Fibroblast of lung (primary cell): ENCODE measurements around the gene C11orf58.

Experiments
- EZH2 ChIP-seq: IDR thresholded peaks from 2 replicates; pipeline ENCODE4 v1.5.1; 2012; ENCODE audit warnings: low read length, control low read depth, mild to moderate bottlenecking; ENCODE audit errors: missing control alignments
- TF ChIP-seq, protein P1 (sequence below), 2 donors: IDR thresholded peaks in 1 of 2; conservative IDR thresholded peaks in 1 of 2; 1 replicate in 1 of 2; 2 replicates in 1 of 2; pipeline ENCODE4 v1.5.1; 2011 to 2012; ENCODE audit warnings: low read length in 2 of 2, control low read depth in 1 of 2, inconsistent platforms in 1 of 2, low read depth in 1 of 2, mild to moderate bottlenecking in 1 of 2

DNA sequence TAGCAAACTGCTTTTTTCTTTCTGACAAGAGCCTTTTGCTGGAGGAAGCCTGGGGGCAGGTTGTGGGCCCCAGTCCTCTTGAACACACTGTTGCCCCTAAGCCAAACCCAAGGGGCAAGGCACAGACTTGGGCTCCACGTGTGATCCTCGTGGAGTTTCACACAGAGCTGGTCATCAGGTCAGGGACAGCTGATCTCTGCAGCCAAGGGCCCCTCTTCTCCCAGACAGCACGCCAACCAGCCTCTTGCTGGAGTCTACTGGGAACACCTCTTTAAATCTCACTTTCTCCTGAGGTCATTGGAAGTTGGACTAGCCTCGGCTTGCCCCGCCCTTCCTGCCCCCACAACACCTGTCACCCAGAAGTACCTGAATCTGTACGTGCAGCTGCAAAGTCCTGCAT, 39.8 kb downstream of the C11orf58 start:
- TF ChIP-seq, protein P1, sequence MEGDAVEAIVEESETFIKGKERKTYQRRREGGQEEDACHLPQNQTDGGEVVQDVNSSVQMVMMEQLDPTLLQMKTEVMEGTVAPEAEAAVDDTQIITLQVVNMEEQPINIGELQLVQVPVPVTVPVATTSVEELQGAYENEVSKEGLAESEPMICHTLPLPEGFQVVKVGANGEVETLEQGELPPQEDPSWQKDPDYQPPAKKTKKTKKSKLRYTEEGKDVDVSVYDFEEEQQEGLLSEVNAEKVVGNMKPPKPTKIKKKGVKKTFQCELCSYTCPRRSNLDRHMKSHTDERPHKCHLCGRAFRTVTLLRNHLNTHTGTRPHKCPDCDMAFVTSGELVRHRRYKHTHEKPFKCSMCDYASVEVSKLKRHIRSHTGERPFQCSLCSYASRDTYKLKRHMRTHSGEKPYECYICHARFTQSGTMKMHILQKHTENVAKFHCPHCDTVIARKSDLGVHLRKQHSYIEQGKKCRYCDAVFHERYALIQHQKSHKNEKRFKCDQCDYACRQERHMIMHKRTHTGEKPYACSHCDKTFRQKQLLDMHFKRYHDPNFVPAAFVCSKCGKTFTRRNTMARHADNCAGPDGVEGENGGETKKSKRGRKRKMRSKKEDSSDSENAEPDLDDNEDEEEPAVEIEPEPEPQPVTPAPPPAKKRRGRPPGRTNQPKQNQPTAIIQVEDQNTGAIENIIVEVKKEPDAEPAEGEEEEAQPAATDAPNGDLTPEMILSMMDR (conservative IDR thresholded peaks at IDR 0.05 in 1 of 2, IDR thresholded peaks at IDR 0.05 in 1 of 2; ENCODE audit: low read depth in 1 of 2, low read length in 2 of 2): no peak
- no peak for TF ChIP-seq EZH2
